SH-SY5Y (cell line): ENCODE data around the gene SIRPA.

Source experiments
- GATA2 ChIP-seq: IDR thresholded peaks from 2 replicates; pipeline ENCODE4 v1.6.1; 2011; ENCODE audit warnings: mild to moderate bottlenecking, low read depth, low read length
- GATA3 ChIP-seq: IDR thresholded peaks from 2 replicates; pipeline ENCODE4 v1.6.1; 2011; ENCODE audit warnings: low read depth, mild to moderate bottlenecking, low read length, moderate library complexity

DNA sequence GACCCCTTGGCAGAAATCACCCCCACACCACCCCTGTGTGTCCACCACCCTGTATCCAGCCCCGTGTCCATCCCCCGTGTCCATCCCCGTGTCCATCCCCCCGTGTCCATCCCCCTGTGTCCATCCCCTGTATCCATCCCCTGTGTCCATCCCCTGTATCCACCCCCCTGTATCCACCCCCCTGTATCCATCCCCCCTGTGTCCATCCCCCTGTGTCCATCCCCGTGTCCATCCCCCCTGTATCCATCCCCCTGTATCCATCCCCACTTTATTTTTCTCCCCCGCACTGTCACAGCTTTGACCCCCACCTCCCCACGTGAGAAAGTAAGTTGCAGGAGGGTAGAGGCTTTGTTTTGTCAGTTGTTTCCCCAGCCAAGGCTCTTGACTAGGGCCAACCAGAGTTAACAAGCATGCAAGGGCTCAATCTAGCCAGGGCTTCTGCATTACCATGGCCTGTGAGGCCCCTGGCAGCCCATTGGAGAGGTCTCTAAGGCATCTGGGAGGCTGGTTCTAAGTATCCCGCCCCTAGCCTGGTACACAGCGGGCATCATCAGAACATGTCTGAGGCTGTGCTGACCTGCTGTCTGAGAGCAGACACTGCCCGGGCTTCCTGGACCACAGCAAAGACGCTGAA, 18.1 kb upstream of the SIRPA start:
- no peak for TF ChIP-seq GATA2
- no peak for TF ChIP-seq GATA3
